Prostate gland (tissue), 2 donors: Measurements from ENCODE around the gene ENPP5. TPM values are rescaled to one million over a fixed set of nuclear protein-coding genes. Genes with fewer than 3 reads are reported as not detected.

Experiments used
- DNase-seq: peaks from one replicate; pipeline ENCODE4 v3.0.0-alpha.2; 2019; ENCODE audit warnings: low spot score
- H3K27ac ChIP-seq, 2 donors: fragments of 200-600 bp; sonication (generic); 2 replicates each; pipeline ENCODE4 v1.5.1; 2017 to 2019
- H3K27me3 ChIP-seq: fragments of 200-600 bp; sonication (generic); replicated peaks from 2 replicates; pipeline ENCODE4 v1.5.1; 2019; ENCODE audit not compliant: insufficient read depth
- H3K36me3 ChIP-seq, 2 donors: fragments of 200-600 bp; sonication (generic); 1 replicate in 1 of 2; 2 replicates in 1 of 2; pipeline versions ENCODE4 v1.5.1 to v1.8.1; 2017 to 2019
- H3K4me1 ChIP-seq: fragments of 200-600 bp; sonication (generic); replicated peaks from 2 replicates; pipeline ENCODE4 v1.5.1; 2019
- H3K4me3 ChIP-seq, 2 donors: fragments of 200-600 bp; sonication (generic); 2 replicates each; pipeline ENCODE4 v1.5.1; 2017 to 2019
- H3K9me3 ChIP-seq: fragments of 200-600 bp; sonication (generic); 2 replicates; pipeline ENCODE4 v1.5.1; 2017
- CTCF ChIP-seq, 4 experiments: fragments of 200-600 bp in 2 of 4; fragments of 450-650 bp in 2 of 4; sonication (generic) in 2 of 4; IDR thresholded peaks; 1 replicate in 3 of 4; 2 replicates in 1 of 4; pipeline ENCODE4 v1.5.1; 2016 to 2019; ENCODE audit warnings: antibody characterized with exemption in 4 of 4, mild to moderate bottlenecking in 2 of 4, moderate library complexity in 2 of 4
- POLR2A ChIP-seq: fragments of 450-650 bp; IDR thresholded peaks from one replicate; pipeline ENCODE4 v1.6.1; 2016; ENCODE audit warnings: antibody characterized with exemption, mild to moderate bottlenecking
- POLR2AphosphoS5 ChIP-seq: sonication (generic); formaldehyde crosslinking; IDR thresholded peaks from one replicate; pipeline ENCODE4 v1.6.1; 2017; ENCODE audit warnings: antibody characterized with exemption
- WGBS: methylation state at CpG from one replicate; pipeline ENCODE4 v1.1.5; 2018; 5-methylcytosine and 5-hydroxymethylcytosine counted together
- intact Hi-C: fragments of 100-400 bp; cut with DNase I; formaldehyde crosslinking; loops from one replicate; pipeline ENCODE4 v1.14.2; 2022
- total RNA-seq, 2 donors: library from RNA; depleted of rRNA; stranded (reverse); fragments of >200 nt; gene quantifications; one replicate each; pipeline ENCODE4 v1.1.0, GENCODE V29; 2016

ENPP5 gene
- total RNA-seq, 2 donors from 2014 or later: 45.7 to 90.1 TPM

- Histone ChIP-seq H3K9me3 (no peaks in the 10 kb centered on the region), H3K4me1 (peaks cover 7% of the 10 kb centered on the region), H3K4me3 (no peak overlapping the region), H3K27ac (no peak overlapping the region), H3K36me3 (no peaks in the 10 kb centered on the region), H3K27me3 (no peaks in the 10 kb centered on the region)
- TF ChIP-seq POLR2A (no peak), CTCF (IDR thresholded peaks at IDR 0.05) (no peak), POLR2AphosphoS5 (no peak)
- intact Hi-C loops: no loop called here
- no peak for DNase-seq
- 51% methylated on average over 4 of the region's 4 CpGs for WGBS
Measured at GRCh38 chr6:46184114-46184513, 13.3 kb upstream of the ENPP5 start.

GRCh38 chr6:46175976-46176375, 5.2 kb upstream of the ENPP5 start:
- H3K27me3 ChIP-seq: no peaks in the 10 kb centered on the region
- no peak for DNase-seq
- 75% methylated on average over 3 of the region's 3 CpGs for WGBS
- H3K36me3 ChIP-seq: no peaks in the 10 kb centered on the region
- H3K9me3 ChIP-seq: no peaks in the 10 kb centered on the region
- no peak overlapping the region for H3K4me3 ChIP-seq
- no peak overlapping the region for H3K27ac ChIP-seq
- intact Hi-C loops: no loop called here
- TF ChIP-seq CTCF (IDR thresholded peaks at IDR 0.05): no peak
- H3K4me1 ChIP-seq: no peaks in the 10 kb centered on the region

- WGBS: 94% methylated on average over 4 of the region's 4 CpGs
Measured at GRCh38 chr6:46175446-46175845, 4.7 kb upstream of the ENPP5 start.

GRCh38 chr6:46174904-46175303, 4.1 kb upstream of the ENPP5 start:
- no peak for DNase-seq
- Histone ChIP-seq H3K36me3 (no peaks in the 10 kb centered on the region), H3K4me1 (no peaks in the 10 kb centered on the region), H3K9me3 (no peaks in the 10 kb centered on the region), H3K27me3 (no peaks in the 10 kb centered on the region), H3K4me3 (no peak overlapping the region), H3K27ac (no peak overlapping the region)
- intact Hi-C loops: no loop called here
- TF ChIP-seq CTCF (IDR thresholded peaks at IDR 0.05) (no peak), POLR2A (no peak), POLR2AphosphoS5 (no peak)
- 73% methylated on average over 3 of the region's 3 CpGs for WGBS

More at GRCh38 chr6:46175446-46175845, 4.7 kb upstream of the ENPP5 start:
- no peak for TF ChIP-seq CTCF (IDR thresholded peaks at IDR 0.05)
- TF ChIP-seq POLR2A: no peak
- TF ChIP-seq POLR2AphosphoS5: no peak
- no peaks in the 10 kb centered on the region for H3K27me3 ChIP-seq
- no peaks in the 10 kb centered on the region for H3K9me3 ChIP-seq
- H3K36me3 ChIP-seq: no peaks in the 10 kb centered on the region
- intact Hi-C loops: no loop called here
- H3K4me1 ChIP-seq: no peaks in the 10 kb centered on the region
- no peak overlapping the region for H3K4me3 ChIP-seq
- no peak overlapping the region for H3K27ac ChIP-seq
- DNase-seq: no peak

GRCh38 chr6:46172176-46172575, 1.4 kb upstream of the ENPP5 start:
- H3K4me1 ChIP-seq: no peaks in the 10 kb centered on the region
- peak overlapping the region in 1 of 2 donors; percentile 8 for H3K27ac ChIP-seq
- no peak for DNase-seq
- no peaks in the 10 kb centered on the region for H3K36me3 ChIP-seq
- no peaks in the 10 kb centered on the region for H3K27me3 ChIP-seq
- no peak for TF ChIP-seq CTCF (IDR thresholded peaks at IDR 0.05)
- TF ChIP-seq POLR2A: no peak
- no peak for TF ChIP-seq POLR2AphosphoS5
- no peak overlapping the region for H3K4me3 ChIP-seq
- intact Hi-C loops: no loop called here
- WGBS: 52% methylated on average over 4 of the region's 4 CpGs
- H3K9me3 ChIP-seq: no peaks in the 10 kb centered on the region
